ENCODE data around the gene POU2F1.
"Not testable (repeated sequence)": the region's sequence is repeated elsewhere in the genome, so short reads cannot be mapped to it uniquely, and the experiment has no call there.

The POU2F1 gene

DNA sequence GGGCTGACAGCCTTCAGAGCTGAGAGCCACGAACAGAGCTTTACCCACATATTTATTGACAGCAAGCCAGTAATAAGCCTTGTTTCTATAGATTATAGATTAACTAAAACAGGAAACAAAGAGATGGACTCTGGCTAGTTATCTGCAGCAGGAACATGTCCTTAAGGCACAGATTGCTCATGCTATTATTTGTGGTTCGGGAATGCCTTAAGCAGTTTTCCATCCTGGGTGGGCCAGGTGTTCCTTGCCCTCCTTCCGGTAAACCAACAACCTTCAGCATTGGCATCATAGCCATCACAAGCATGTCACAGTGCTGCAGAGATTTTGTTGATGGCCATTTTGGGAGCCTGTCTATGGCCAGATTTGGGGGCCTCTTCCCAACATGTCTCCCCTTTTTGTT, 96.8 kb downstream of the POU2F1 start:
- Histone ChIP-seq H2BK5ac (ENCODE audit: low read depth, low read length, poor library complexity, severe bottlenecking) (no peak overlapping the region), H2AFZ (ENCODE audit: low read depth, low read length) (no peak overlapping the region), H4K8ac (ENCODE audit: low read length) (no peak overlapping the region), H3K9me3 (ENCODE audit: control insufficient read depth, low read length) (peaks cover 36% of the 10 kb centered on the region), H2BK15ac (ENCODE audit: low read depth, poor library complexity, severe bottlenecking) (no peak overlapping the region), H3K4me1 (ENCODE audit: control insufficient read depth, insufficient read depth, low read depth, low read length) (no peaks in the 10 kb centered on the region), H3K27me3 (ENCODE audit: control insufficient read depth in 1 of 2, insufficient read depth in 1 of 2, low read length in 2 of 2) (no peaks in the 10 kb centered on the region), H3K4me2 (ENCODE audit: low read length, poor library complexity, severe bottlenecking) (no peak overlapping the region), H3K18ac (ENCODE audit: low read depth in 1 of 2, low read length in 2 of 2) (no peak overlapping the region), H3K23ac (ENCODE audit: low read length in 2 of 2) (no peak overlapping the region), H2AK5ac (ENCODE audit: low read length, severe bottlenecking) (no peak overlapping the region), H3K4ac (ENCODE audit: low read depth in 1 of 2, low read length in 2 of 2) (no peak overlapping the region), H4K91ac (ENCODE audit: low read length) (no peak overlapping the region), H3K14ac (ENCODE audit: low read length in 2 of 2) (no peak overlapping the region), H2BK120ac (ENCODE audit: low read depth, low read length) (no peak overlapping the region), H3K27ac (ENCODE audit: low read length, poor library complexity, severe bottlenecking) (no peak overlapping the region), H3K36me3 (ENCODE audit: control insufficient read depth in 1 of 2, insufficient read depth in 2 of 2, low read depth in 1 of 2, low read length in 2 of 2) (no peaks in the 10 kb centered on the region), H3K4me3 (ENCODE audit: insufficient read depth in 1 of 2, low read depth in 1 of 2, low read length in 2 of 2) (no peak overlapping the region), H3K79me1 (replicated peaks; ENCODE audit: low read length, poor library complexity, severe bottlenecking) (peaks cover 14% of the 10 kb centered on the region), H3K9ac (ENCODE audit: low read length) (no peak overlapping the region), H2BK12ac (ENCODE audit: low read length in 2 of 2) (no peak overlapping the region)
- 100% methylated on average over 1 of the region's 3 CpGs for WGBS
- DNase-seq: no peak

DNA sequence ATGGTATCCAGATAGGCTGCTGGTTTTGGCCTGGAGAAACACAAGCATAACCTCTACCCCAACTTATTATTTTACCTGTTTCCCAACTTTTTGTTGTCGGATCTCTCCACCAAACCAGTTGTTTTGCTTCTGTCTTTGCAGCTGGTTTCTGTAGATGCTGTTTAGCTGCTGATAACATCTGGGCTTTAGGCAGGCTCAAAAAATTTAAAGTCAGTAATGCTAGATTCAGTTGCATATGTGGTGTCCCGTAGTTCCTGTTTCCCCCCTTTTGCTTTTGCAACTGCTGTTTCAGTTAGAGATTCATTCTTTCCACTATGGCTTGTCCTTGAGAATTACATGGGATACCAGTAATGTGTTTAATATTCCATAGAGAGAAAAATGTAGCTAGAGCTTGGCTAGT, 98.5 kb downstream of the POU2F1 start:
- not testable (repeated sequence) for H3K14ac ChIP-seq (ENCODE audit: low read length in 2 of 2); H4K91ac ChIP-seq (ENCODE audit: low read length)
- 100% methylated on average over 2 of the region's 2 CpGs for WGBS

DNA sequence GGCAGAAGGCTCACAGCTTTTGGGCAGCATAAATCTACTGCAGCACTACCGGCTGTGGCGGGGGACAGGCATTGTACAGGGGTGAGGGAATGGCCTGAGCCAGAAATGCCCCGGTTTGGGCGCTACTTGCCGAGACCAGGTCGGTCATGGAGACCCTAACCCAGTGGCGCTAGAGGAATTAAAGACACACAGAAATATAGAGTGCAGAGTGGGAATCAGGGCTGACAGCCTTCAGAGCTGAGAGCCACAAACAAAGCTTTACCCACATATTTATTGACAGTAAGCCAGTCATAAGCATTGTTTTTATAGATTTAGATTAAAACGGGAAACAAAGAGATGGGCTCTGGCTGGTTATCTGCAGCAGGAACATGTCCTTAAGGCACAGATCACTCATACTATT, 101.8 kb downstream of the POU2F1 start:
- H3K9ac ChIP-seq (ENCODE audit: low read length): no peak overlapping the region
- peaks cover 0 to 3% of the 10 kb centered on the region in 2 experiments for H3K36me3 ChIP-seq (ENCODE audit: control insufficient read depth in 1 of 2, insufficient read depth in 2 of 2, low read depth in 1 of 2, low read length in 2 of 2)
- H3K9me3 ChIP-seq (ENCODE audit: control insufficient read depth, low read length): peaks cover 53% of the 10 kb centered on the region
- H3K79me1 ChIP-seq (replicated peaks; ENCODE audit: low read length, poor library complexity, severe bottlenecking): peaks cover 17% of the 10 kb centered on the region
- no peak overlapping the region for H3K4me2 ChIP-seq (ENCODE audit: low read length, poor library complexity, severe bottlenecking)
- 98% methylated on average over 7 of the region's 8 CpGs for WGBS
- no peak overlapping the region for H3K23ac ChIP-seq (ENCODE audit: low read length in 2 of 2)
- no peak for DNase-seq
- no peak overlapping the region for H2BK5ac ChIP-seq (ENCODE audit: low read depth, low read length, poor library complexity, severe bottlenecking)
- no peaks in the 10 kb centered on the region for H3K4me1 ChIP-seq (ENCODE audit: control insufficient read depth, insufficient read depth, low read depth, low read length)
- H3K18ac ChIP-seq (ENCODE audit: low read depth in 1 of 2, low read length in 2 of 2): no peak overlapping the region
- H3K27me3 ChIP-seq (ENCODE audit: control insufficient read depth in 1 of 2, insufficient read depth in 1 of 2, low read length in 2 of 2): no peaks in the 10 kb centered on the region
- no peak overlapping the region for H3K27ac ChIP-seq (ENCODE audit: low read length, poor library complexity, severe bottlenecking)
- no peak overlapping the region for H2BK15ac ChIP-seq (ENCODE audit: low read depth, poor library complexity, severe bottlenecking)
- no peak overlapping the region for H2AK5ac ChIP-seq (ENCODE audit: low read length, severe bottlenecking)
- no peak overlapping the region for H2BK12ac ChIP-seq (ENCODE audit: low read length in 2 of 2)
- H3K14ac ChIP-seq (ENCODE audit: low read length in 2 of 2): no peak overlapping the region
- no peak overlapping the region for H4K91ac ChIP-seq (ENCODE audit: low read length)
- H3K4me3 ChIP-seq (ENCODE audit: insufficient read depth in 1 of 2, low read depth in 1 of 2, low read length in 2 of 2): peak overlapping the region in 1 of 2 experiments; percentile 48
- H3K4ac ChIP-seq (ENCODE audit: low read depth in 1 of 2, low read length in 2 of 2): no peak overlapping the region
- H2BK120ac ChIP-seq (ENCODE audit: low read depth, low read length): no peak overlapping the region
- no peak overlapping the region for H2AFZ ChIP-seq (ENCODE audit: low read depth, low read length)
- no peak overlapping the region for H4K8ac ChIP-seq (ENCODE audit: low read length)

More for the DNA sequence above, 98.5 kb downstream of the POU2F1 start:
- not testable (repeated sequence) for H2BK12ac ChIP-seq (ENCODE audit: low read length in 2 of 2); H2AFZ ChIP-seq (ENCODE audit: low read depth, low read length); H3K27me3 ChIP-seq (ENCODE audit: control insufficient read depth in 1 of 2, insufficient read depth in 1 of 2, low read length in 2 of 2); H3K4me1 ChIP-seq (ENCODE audit: control insufficient read depth, insufficient read depth, low read depth, low read length); H3K9ac ChIP-seq (ENCODE audit: low read length); H3K4me3 ChIP-seq (ENCODE audit: insufficient read depth in 1 of 2, low read depth in 1 of 2, low read length in 2 of 2); H3K4me2 ChIP-seq (ENCODE audit: low read length, poor library complexity, severe bottlenecking); H3K27ac ChIP-seq (ENCODE audit: low read length, poor library complexity, severe bottlenecking); DNase-seq; H3K36me3 ChIP-seq (ENCODE audit: control insufficient read depth in 1 of 2, insufficient read depth in 2 of 2, low read depth in 1 of 2, low read length in 2 of 2); H2BK120ac ChIP-seq (ENCODE audit: low read depth, low read length); H2AK5ac ChIP-seq (ENCODE audit: low read length, severe bottlenecking); H3K23ac ChIP-seq (ENCODE audit: low read length in 2 of 2); H2BK15ac ChIP-seq (ENCODE audit: low read depth, poor library complexity, severe bottlenecking); H4K8ac ChIP-seq (ENCODE audit: low read length); H3K18ac ChIP-seq (ENCODE audit: low read depth in 1 of 2, low read length in 2 of 2); H2BK5ac ChIP-seq (ENCODE audit: low read depth, low read length, poor library complexity, severe bottlenecking); H3K4ac ChIP-seq (ENCODE audit: low read depth in 1 of 2, low read length in 2 of 2)
- H3K79me1 ChIP-seq (replicated peaks; ENCODE audit: low read length, poor library complexity, severe bottlenecking): peaks cover 21% of the 10 kb centered on the region
- H3K9me3 ChIP-seq (ENCODE audit: control insufficient read depth, low read length): peaks cover 53% of the 10 kb centered on the region

DNA sequence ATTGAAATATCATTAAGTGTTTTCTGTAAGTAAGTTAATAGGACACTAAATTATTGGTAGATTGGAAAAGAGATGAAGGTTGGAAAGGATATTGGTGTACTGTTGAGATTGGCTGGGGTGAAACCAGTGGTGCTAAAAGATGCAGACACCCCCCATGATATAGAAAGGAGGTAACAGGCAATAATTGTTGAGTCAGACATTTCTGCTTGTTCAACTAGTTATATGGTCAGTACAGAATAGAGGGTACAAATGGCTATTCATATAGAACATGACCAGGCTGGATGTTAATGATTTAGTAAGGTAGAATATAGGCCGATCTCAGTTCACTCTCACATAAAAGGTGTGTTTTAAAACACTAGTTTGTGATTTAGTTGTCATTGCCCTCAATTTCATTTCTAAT, 104.5 kb downstream of the POU2F1 start:
- no peak overlapping the region for H3K4ac ChIP-seq (ENCODE audit: low read depth in 1 of 2, low read length in 2 of 2)
- no peak overlapping the region for H3K4me2 ChIP-seq (ENCODE audit: low read length, poor library complexity, severe bottlenecking)
- H3K36me3 ChIP-seq (ENCODE audit: control insufficient read depth in 1 of 2, insufficient read depth in 2 of 2, low read depth in 1 of 2, low read length in 2 of 2): peaks cover 0 to 3% of the 10 kb centered on the region in 2 experiments
- no peak overlapping the region for H3K23ac ChIP-seq (ENCODE audit: low read length in 2 of 2)
- peaks cover 44% of the 10 kb centered on the region for H3K9me3 ChIP-seq (ENCODE audit: control insufficient read depth, low read length)
- no peak overlapping the region for H2BK12ac ChIP-seq (ENCODE audit: low read length in 2 of 2)
- peaks cover 16% of the 10 kb centered on the region for H3K79me1 ChIP-seq (replicated peaks; ENCODE audit: low read length, poor library complexity, severe bottlenecking)
- no peak overlapping the region for H3K14ac ChIP-seq (ENCODE audit: low read length in 2 of 2)
- no peak overlapping the region for H2BK120ac ChIP-seq (ENCODE audit: low read depth, low read length)
- H3K4me1 ChIP-seq (ENCODE audit: control insufficient read depth, insufficient read depth, low read depth, low read length): peaks cover 1% of the 10 kb centered on the region
- no peak overlapping the region for H2AFZ ChIP-seq (ENCODE audit: low read depth, low read length)
- H3K18ac ChIP-seq (ENCODE audit: low read depth in 1 of 2, low read length in 2 of 2): no peak overlapping the region
- H2BK5ac ChIP-seq (ENCODE audit: low read depth, low read length, poor library complexity, severe bottlenecking): no peak overlapping the region
- no peak overlapping the region for H2AK5ac ChIP-seq (ENCODE audit: low read length, severe bottlenecking)
- no peaks in the 10 kb centered on the region for H3K27me3 ChIP-seq (ENCODE audit: control insufficient read depth in 1 of 2, insufficient read depth in 1 of 2, low read length in 2 of 2)
- no peak overlapping the region for H3K4me3 ChIP-seq (ENCODE audit: insufficient read depth in 1 of 2, low read depth in 1 of 2, low read length in 2 of 2)
- H4K8ac ChIP-seq (ENCODE audit: low read length): no peak overlapping the region
- WGBS: 100% methylated on average over 1 of the region's 1 CpG
- DNase-seq: no peak
- no peak overlapping the region for H3K9ac ChIP-seq (ENCODE audit: low read length)
- H2BK15ac ChIP-seq (ENCODE audit: low read depth, poor library complexity, severe bottlenecking): no peak overlapping the region
- no peak overlapping the region for H4K91ac ChIP-seq (ENCODE audit: low read length)
- H3K27ac ChIP-seq (ENCODE audit: low read length, poor library complexity, severe bottlenecking): no peak overlapping the region

Measured in mesenchymal stem cell (in vitro differentiated cells and primary cell).